SK-N-MC (cell line): ENCODE results near the gene RFC2.

ENCODE experiments used
- EZH2 ChIP-seq: fragments of 200-600 bp; sonication (generic); IDR thresholded peaks from one replicate; pipeline ENCODE4 v1.6.1; 2017; ENCODE audit warnings: antibody characterized with exemption
- POLR2AphosphoS5 ChIP-seq: IDR thresholded peaks from 2 replicates; pipeline ENCODE4 v1.6.1; 2012; ENCODE audit warnings: mild to moderate bottlenecking, low read depth, low read length, borderline replicate concordance

DNA sequence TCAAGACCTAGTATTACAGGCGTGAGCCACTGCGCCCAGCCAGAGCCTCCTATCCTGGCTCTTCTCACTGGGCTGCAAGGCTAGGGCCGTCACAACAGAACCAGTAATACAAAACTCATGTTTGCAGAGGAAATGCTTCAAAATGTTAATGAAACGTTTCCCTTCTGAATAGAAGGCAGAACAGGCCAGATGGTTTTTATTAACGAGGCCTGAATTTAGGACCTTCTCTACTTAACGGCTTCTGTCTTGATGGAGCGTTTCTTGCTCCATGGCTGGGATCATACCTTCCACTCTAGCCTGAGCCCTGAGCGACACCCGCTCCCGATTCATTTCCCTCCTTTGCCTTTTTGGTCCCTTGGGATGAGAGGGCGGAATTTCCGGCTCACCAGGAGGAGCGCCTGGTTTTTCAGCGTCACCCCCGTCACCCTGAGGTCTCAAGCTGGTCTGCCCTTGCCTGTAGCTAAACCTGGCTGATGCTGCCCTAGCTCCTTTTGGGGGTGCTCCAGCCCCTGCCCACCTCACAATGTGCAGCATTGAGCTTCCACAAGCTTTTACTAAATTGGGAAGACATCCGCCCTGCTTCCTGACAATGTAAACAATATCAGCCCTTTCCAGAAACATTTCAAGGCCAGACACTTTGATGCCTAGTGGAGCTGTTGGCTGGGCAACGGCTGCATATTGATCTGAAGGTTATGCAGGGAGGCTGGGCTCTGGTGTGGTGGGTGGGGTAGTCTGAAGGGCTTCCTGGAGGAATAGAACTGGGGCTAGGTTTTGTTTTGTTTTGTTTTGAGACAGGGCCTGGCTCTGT is 40.2 kb upstream of the RFC2 start:
- TF ChIP-seq POLR2AphosphoS5 (no peak), EZH2 (no peak)
